ENCODE measurements around the gene SEMA6A. TPM values are rescaled to one million over a fixed set of nuclear protein-coding genes. Genes with fewer than 3 reads are reported as not detected.
"Not testable (repeated sequence)": the region's sequence is repeated elsewhere in the genome, so short reads cannot be mapped to it uniquely, and the experiment has no call there.

The SEMA6A gene
- total RNA-seq, 1 donor from 2014 or later: 6.9 TPM

DNA sequence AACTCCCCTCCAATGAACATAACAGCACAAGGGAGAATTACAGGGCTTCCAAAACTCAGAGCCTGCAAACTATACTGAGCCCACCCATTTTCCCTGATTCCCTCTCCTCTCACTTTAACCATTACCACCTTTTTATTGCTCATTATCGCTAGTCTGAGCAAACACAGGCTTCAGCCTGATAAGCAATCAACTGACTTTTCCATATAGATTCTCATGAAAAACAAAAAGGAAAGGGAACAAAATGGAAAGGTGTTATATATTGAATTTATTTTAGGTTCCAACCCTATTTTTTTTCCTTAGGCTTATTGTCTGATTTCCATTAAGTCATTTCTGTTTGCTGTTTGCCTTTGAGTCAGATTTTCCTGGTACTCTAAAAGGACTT is 27.9 kb downstream of the SEMA6A start:
- no peak for DNase-seq (ENCODE audit: low read depth)

DNA sequence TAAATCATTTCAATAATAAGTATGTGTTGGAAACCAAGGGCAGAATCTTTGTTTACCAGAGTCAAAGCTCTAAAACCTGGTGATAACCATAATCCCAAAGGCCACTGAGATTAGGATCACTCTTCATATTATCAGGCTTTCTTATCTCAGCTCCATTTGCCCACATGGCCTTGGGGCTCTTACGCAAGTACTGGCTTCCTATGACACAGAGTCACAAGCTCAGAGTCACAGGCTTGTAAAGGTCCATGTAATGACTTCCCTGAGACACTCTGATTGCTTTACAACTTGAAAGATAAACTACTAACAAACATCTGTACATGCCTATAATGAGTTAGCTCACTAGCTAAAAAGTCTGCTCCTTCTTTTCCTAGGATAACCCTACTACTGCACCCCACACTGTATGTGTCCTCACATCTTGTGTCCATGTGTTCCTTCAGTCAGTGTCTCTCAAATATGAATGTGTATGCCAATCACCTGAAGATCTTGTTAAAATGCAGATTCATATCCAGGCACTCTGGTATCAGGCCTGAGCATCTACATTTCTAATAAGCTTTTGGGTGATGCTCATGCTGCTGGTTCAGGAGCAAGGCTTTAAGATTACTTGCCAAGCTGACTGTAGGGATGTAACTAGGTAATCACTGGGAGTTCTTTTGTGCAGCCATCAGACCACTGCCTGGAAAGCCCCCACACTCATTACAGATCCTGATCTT is 28.4 kb downstream of the SEMA6A start:
- DNase-seq (ENCODE audit: low read depth): no peak

DNA sequence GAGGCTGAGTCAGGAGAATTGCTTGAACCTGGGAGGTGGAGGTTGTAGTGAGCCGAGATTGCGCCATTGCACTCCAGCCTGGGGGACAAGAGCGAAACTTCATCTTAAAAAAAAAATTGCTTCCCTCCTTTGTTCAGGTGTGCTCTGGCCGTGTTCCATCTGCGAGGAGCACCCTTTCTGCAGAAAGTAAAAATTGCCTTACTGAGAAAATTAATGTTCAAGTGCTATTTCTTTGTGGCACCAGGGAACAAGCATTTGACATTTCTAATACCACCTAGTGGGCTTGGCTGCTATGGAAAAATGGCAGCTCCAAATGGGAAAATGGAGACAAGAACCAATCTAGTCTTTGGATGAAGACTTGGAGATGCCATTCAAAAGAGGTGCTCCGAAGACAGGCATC is 29.2 kb downstream of the SEMA6A start:
- not testable (repeated sequence) for DNase-seq (ENCODE audit: low read depth)

DNA sequence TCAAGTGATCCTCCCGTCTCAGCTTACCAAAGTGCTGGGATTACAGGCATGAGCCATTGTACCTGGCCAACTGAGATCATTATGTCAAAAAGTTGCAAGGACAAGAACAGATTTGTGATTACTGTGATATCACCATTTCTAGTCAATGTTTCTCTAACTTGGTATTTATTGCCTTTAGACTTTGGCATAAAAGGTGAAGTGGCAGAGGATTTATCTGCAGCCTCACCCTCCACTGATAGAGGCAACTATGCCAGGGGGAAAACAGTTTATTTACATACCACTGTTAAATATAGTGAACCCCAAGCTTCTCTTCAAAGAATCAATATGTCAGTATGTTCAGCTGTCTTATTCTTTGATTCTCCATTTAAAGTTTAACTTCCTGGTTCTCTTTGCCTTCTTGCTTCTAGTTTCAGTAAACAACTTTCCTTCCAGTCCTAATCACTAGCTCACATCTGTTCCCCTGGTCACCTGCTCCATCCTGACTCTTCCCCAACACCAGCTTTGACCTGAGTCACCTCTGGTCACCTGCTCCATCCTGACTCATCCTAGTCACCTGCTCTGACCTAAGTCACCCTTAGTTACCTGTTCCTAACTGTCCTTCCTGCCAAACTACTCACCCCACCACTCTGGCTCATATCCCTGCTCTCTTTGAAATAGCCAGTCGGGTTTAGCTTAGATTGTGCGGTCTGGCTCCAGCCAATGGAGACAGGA is 29.9 kb downstream of the SEMA6A start:
- no peak for DNase-seq (ENCODE audit: low read depth)

DNA sequence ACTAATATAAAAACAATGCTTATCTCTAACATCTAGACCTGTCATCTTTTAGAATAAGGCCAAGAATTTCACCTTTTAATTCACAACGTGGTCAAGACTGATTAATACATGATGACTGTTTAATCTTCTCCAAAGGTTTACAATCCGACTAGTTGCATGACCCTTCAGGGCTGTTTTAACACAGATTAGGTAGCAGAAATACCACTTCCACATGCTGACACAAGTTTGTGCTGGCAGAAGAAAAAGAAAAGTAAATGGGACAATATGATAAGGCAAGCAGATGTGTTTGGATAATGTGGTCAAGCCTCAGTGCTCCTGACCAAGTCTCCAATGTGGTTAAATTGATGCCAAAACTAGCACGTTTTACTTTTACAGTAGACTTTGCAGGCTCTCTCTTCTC is 31.1 kb downstream of the SEMA6A start:
- peak; percentile 33 for DNase-seq (ENCODE audit: low read depth)

DNA sequence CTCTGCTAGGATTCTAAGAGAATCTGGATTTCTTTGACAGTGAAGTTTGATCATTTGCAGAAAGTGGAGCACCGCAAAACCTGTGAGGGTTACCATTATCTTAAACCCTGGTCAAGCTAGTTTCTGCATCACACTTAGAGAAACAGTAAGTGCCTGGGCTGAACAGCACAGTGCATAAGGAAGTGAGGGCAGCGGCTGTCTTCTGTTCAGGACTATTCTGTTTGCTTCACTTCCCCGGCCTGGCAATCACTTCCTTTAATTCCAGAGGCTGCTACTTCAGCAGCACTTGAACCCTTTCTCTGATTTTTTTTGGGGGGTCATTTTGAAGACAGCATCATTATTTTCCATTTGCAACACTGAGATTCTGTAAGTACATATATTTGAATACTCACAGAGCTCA is 32.0 kb downstream of the SEMA6A start:
- DNase-seq (ENCODE audit: low read depth): no peak

DNA sequence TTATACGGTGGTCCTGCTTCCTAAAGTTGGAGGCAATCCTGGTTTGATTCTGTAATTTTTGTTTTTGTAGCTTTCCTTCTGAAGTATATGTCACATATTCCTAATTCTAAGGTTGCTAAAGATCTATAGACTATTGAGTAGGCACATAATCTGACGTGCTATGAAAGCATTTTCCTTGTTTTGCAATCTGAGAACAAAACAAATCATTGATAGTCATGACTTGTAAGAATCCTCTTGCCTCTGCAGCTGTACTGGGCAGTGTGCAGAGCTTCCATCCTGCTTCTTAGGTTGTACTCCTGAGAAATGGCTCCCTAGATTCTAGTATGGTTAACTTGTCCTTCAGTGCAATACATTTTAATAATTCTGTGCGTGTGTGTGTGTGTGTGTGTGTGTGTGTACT is 35.4 kb downstream of the SEMA6A start:
- DNase-seq (ENCODE audit: low read depth): no peak

DNA sequence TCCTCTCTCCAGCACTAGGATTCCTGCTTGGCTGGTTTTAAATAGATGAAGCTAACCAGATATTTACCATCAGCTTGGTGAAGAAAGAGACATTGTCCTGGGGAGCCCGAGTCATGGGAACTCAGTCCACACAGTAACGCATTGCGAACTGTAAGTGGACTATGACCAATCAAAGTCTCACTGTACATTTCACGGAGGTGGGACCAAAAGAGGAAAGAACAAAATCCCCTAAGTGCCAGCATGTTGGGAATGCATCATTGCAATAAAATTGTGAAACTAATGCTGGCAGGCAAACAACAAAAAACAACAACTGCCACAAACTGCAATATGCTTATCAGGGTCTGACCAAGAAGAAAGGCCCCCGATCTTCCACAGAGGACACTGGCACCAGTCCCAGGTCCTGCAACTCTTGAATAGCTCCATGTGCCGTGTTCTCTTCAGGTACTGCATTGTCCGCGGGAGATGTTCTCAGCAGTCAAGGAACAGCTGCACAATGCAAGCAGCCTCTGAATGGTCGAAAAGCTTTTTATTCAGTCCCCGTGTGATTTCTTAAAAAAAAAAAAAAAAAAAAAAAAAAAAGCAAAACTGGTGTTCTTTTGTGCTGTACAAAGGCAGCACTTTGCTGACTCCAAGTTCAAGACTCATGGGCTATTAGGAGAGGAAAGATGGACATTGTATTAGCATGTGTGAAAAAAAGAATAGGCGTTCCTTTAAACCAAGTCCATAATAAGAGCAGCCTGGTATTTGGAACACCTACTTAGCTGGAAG is 38.1 kb downstream of the SEMA6A start:
- peak; percentile 49 for DNase-seq (ENCODE audit: low read depth)

DNA sequence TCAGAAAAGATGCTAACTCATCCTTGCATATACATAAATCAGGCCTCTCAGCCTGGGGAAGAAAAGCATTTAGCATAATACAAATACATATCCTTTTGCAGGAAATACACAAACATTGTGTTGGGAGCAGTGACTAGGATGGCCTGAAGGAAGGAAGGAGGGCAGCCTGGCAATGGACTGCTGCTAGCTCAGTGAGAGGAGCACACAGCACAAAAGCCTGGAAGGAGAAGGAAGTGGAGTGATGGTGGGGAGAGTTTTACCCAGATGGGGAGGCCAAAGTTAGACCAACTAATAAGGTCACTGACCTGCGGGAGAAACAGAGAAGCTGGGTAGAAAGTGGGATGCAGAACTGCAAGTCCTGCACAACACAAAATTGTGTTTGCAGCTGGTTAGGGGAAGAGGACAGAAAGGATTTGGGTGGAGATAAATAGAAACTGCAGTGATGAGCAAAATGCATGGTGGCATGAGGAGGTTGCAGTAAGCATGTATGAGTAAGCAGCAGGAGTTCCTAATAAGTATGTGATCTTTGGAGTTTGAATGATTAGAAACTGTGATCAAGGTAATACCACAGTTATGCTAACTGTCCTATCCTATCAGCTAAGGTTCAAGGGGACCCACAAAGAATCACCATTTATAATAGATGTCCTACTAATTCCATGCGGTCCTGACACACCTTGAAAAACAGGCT is 39.5 kb downstream of the SEMA6A start:
- DNase-seq (ENCODE audit: low read depth): no peak

DNA sequence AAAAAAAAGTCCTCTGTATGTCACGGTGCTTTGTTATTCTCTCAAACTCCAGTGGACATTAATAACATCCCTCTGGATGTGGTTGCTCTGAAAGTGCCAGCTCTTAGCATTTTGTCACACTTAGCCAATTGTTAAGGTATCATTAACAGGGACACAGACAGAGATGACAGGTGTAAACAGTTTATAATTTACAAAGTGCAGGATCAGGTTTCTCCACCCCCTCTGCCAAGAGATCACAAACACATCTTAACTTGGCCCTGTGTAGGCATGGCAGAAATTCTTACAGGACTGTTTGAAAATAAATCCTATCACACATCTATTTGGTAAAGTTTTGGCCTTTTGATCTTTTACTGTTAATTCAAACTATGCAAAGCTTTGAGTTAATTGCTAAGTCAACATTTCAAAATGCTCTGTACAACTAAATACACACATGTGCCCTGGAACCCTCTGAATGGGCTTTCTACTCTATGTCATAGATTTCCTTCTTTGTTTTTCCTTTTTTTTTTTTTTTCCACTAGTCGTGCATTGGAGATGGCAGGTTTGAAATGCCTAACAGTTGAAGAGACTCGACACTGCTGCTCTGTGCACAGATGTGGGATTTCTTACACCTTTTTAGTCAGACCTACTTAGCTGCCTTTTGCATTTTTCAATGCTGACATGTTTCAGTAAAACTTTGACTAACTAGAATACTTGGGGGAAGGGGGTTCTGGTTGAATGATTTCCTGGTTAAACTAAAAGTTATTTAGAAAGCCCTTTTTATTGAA is 41.7 kb downstream of the SEMA6A start:
- DNase-seq (ENCODE audit: low read depth): peak; percentile 86

DNA sequence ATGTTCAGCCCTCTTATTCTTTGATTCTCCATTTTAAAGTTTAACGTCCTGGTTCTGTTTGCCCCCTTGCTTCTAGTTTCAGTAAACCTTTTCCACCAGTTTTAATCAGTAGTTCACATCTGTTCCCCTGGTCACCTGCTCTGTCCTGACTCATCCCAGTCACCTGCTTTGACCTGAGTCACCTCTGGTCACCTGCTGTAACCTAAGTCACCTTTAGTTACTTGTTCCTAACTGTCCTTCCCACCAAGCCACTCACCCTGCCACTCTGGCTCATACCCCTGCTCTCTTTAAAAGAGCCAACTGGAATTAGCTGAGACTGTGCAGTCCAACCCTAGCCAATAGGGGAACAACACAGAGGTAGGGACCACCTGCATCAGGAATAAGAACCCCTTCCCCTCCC is 43.0 kb downstream of the SEMA6A start:
- no peak for DNase-seq (ENCODE audit: low read depth)

DNA sequence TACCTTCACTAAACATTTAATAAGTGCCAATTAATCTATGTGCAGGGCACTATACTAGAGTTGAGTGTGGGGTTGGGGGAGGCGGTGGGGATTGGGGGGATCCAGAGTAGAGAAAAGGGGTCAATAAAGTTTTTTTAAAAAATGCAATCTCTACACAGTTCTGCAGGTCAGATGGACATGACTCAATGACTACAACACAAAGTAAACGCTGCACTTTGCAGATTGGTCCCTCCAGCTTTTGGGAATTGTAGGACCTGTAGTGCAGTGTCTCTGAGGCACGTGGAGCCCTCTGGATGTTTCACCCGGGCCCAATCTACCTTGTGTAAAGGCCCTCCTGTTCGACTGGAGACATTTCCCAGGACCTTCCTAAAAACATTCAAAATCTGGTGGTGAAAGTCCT is 43.5 kb downstream of the SEMA6A start:
- DNase-seq (ENCODE audit: low read depth): no peak

DNA sequence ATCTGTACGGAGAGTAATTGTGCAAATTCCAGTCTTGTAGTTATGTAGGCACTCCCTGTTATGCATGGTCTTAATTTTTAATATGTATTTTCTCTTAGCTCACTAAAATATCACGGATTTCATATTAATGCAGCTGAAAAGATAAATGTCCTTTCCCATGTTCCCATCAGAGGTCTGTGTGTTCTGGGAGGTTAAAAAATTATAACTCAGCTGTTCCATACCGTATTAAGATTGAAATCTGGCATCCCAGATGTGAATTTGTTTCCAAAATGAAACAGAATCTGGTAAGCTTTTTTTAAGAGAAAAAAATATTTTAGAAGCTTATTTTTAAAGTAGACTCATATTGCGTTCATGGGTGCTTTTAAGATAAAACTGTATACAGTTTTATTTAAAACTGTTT is 44.3 kb downstream of the SEMA6A start:
- DNase-seq (ENCODE audit: low read depth): no peak

DNA sequence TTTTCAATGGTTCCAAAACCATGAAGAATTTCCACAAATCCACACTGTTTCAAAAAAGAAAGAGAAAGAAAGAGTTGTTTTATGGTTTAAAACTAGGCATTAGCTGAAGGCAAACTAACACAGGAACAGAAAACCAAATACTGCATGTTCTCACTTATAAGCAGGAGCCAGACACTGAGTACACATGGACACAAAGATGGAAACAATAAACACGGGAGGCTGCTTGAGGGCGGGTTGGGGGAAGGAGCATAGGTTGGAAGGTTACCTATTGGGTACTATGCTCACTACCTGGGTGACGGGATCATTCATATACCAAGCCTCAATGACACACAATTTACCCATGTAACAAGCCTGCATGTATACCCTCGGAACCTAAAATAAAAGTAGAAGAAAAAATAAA is 45.0 kb downstream of the SEMA6A start:
- DNase-seq (ENCODE audit: low read depth): no peak

DNA sequence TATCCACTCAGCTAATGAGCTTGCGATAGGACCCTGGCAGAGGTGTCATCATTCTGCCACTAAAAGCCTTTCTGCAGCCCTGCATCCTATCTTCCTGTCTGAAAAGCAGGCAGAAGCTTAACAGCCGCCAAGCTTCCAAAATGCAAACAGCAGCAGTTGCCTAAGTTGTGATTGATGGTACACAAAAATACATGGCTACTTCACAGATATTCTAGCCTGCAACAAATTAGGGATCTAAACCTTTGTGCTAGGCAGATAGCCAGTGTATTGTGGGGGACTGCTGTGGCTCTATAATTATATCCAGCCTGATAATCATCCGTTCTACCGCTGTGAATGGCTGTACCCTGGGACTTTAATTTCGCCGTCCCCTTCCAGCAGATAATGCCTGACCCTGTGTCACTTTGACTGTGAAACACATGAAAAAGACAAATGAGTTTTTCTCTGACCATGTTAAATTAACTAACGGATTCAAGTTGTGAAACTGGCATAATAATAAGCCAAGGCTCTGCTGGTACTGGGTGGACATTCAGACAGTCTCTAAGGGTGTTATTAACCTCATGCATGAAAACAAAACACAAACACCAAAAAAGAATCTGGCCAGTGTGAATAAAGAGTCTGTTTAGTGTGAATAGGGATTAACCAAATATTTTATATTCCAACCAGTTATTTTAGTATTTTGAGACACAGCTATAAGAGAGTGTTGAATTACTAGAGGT is 45.9 kb downstream of the SEMA6A start:
- DNase-seq (ENCODE audit: low read depth): no peak

DNA sequence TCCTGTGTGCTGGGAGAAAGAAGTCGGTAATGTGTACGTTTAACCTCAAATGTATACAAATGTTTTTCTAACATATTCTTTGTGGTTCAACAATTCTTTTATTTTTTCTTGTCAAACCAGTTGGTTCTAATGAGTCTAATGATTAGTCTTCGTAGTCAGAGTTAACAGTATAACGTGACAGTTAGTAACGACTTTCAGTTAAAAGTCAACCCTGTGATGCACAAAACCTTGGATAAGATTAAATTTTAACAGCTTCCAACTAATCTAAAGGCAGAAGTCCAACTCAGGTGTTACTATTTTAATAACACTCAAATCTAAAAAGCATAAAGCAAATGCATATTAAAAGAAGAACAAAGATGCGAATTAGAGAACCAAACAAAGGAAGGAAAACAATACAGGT is 47.0 kb downstream of the SEMA6A start:
- peak; percentile 74 for DNase-seq (ENCODE audit: low read depth)

DNA sequence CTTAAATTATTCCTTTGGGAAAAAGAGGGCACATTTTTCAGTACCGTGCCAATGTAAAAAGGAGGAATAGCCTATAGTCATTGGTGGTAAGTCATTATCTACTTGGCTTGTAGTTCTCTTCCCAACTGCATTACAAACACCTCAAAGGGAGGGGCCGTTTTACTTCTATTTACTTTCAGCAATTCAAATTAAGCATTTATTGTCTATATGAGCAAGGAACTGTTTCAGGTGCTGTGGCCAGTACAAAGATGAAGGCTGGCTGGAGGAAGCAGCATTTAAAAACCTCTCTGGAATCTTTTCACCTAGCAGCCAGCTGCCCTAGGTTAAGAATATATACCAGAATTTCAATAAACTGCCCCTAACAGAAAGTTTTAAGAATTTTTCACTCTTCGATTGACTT is 48.9 kb downstream of the SEMA6A start:
- no peak for DNase-seq (ENCODE audit: low read depth)

DNA sequence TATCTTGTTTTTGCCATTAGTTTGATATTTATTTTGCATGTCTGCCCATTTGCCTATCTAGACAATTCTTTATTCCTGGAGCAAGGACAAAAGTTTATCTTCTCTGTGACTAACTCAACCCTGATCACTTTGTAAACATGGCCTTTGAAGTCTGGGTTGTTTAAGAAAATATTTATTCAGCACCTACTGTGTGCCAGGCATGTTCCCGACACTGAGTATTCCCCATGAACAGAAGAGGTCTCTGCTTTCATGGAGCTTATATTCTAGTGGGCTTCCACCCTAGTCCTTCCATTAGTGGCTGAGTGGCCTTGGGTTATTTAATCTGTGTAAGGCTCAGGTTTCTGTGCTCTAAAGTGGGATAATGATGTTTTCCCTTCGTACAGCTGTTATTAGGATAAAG is 49.7 kb downstream of the SEMA6A start:
- no peak for DNase-seq (ENCODE audit: low read depth)

DNA sequence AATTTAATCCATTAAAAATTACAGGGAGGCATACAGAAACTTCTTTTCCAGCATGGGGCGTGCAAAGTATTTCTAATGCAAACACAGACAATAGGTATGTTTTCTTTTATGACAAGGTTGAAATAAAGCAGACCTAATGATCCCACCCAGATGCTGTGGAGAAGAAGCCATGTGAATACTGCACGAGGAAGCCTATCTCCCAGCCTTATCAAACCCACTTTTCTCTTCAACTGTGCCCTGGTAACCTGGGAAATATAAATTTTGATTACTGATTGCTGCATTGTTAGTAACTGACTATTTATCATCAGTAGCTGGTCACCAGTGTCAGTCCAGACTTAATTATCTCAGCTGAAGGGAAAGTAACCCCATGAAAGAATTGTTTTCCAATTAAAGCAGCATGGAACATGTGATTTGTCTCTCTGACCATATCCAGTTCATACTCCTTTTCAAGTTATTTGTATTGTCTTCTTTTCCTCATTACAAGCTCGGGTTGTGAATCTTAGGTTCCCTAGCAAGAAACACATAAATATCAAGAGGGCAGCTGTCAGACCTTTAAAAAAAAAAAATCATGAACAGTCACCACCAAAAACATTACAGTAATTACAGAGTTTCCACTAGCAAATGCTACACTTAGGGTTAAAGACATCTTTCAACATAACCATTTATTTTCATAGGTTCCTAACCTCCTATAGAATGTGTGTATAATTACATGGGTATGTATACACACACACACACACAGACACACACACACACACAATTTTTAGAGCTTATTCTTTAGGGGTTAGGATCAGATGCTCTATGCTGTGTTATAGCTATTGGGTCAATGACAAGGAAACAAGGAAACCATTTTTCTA is 50.3 kb downstream of the SEMA6A start:
- DNase-seq (ENCODE audit: low read depth): no peak

DNA sequence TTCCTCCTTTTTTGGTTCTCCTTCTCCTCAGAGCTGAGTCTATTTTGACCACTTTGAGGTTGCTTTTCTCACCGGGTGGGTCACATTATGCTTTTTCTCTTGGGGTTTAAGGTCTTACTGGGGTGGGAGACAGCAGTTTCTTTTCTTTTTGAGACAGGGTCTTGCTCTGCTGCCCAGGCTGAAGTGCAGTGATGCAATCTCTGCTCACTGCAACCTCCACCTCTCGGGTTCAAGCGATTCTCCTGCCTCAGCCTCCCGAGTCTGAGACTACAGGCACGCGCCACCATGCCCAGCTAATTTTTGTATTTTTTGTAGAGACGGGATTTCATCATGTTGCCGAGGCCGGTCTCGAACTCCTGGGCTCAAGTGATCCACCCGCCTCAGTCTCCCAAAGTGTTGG is 51.4 kb downstream of the SEMA6A start:
- not testable (repeated sequence) for DNase-seq (ENCODE audit: low read depth)

Measured in renal cortical epithelial cell (primary cell).